Ramos (cell line): Measurements from ENCODE around the gene ETNK1.

Experiments used
- in situ Hi-C: fragments of 300-500 bp; cut with MboI; formaldehyde crosslinking; loops from one replicate; pipeline ENCODE4 v1.14.3; 2022; ENCODE audit warnings: low sequenced_read_pairs; ENCODE audit not compliant: unreplicated experiment

The ETNK1 gene

DNA sequence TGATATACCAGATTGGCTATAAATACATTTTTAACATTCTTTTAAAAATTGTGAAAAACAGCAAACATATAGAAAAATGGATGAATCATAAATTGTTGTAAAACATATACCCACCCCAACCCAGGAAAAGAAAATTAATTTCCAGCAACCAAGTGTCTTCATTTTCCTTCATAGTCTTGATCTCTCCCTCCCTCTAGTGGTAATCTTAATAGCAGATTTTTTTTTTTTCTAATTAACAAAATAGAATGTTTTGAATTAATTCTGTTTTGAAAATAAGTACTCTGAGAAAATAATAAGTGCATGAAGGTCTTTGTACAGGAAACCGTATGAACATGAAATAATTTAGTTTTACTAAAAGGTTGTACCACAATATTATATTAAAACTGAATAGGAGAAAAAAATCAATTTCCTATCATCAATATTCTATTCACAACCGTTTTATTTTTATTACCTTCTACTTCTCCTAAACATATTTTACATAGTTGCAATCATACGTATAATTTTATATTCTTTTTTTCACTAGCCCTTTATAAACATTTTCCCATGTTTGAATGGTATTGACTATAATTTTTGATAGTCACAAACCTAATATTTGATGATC lies 7.0 kb downstream of the ETNK1 start:
- in situ Hi-C loops = no loop called here

- in situ Hi-C loops = no loop called here
These were observed 9.9 kb downstream of the ETNK1 start for GRCh38 chr12:22634883-22635282.

DNA sequence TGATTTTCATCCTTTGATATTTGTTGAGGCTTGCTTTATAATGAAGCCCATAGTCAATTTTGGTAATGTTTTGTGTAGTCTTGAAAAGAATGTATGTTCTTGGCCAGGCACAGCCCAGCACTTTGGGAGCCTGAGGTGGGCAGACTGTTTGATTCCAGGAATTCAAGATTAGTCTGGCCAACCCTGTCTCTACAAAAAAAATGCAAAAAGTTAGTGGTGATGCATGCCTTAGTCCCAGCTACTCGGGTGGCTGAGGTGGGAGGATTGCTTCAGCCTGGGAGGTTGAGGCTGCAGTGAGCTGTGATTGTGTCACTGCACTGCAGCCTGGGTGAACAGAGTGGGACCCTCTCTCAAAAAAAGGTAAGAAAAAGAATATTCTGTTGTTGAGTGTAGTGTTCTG lies 10.8 kb downstream of the ETNK1 start:
- in situ Hi-C loops = no loop called here

GRCh38 chr12:22640851-22641250 lies 15.9 kb downstream of the ETNK1 start:
- in situ Hi-C loops = no loop called here

DNA sequence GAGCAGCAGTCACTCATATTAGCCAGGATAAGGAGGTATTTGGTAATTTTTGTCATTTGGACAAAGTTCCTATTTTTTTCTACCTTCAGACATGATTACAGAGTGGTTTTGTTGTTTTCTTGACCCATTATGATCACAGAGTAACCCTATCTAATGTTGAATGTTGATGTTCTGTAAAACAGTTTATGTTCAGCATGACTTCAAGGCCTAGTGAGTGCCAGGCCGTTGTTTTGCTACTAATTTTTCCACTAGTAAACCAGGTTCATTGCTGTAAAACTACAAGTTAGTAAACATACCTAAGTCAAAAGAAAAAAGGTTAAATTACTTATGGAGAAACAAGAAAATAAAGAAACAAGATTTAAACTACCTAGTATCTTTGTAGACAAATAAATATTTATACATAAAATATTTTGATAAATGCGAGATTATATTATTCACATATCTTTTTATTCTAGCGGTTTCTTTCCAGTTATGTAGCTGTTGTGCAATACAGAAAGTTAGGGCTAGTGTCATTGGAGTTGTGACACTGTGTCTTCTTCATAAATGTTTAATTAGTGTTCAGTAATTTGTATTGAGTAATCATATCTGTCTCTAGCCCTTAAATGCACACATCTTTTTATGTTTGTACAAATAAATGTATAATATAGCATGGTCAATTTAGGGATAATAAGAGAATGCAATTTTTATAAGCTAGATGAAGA lies 16.5 kb downstream of the ETNK1 start:
- in situ Hi-C loops = no loop called here

GRCh38 chr12:22648668-22649067 lies 23.7 kb downstream of the ETNK1 start:
- in situ Hi-C loops = no loop called here

DNA sequence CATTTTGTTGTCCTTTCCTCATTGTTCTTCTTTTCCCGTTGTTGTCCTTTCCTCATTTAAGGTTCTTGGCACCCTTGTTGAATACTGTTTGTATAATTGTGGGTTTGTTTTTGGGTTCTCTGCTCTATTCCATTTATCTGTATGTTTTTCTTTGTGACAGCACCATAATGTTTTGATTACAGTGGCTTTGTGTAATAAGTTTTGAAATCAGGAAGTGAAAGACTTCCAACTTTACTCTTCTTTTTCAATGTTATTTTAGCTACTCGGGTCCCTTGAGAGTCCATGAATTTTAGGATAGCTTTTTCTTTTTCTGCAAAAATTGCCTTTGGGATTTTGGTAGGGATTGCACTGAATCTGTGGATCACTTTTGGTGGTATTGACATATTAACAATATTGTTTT lies 28.1 kb downstream of the ETNK1 start:
- in situ Hi-C loops = no loop called here

GRCh38 chr12:22653791-22654190 lies 28.8 kb downstream of the ETNK1 start:
- in situ Hi-C loops = no loop called here

DNA sequence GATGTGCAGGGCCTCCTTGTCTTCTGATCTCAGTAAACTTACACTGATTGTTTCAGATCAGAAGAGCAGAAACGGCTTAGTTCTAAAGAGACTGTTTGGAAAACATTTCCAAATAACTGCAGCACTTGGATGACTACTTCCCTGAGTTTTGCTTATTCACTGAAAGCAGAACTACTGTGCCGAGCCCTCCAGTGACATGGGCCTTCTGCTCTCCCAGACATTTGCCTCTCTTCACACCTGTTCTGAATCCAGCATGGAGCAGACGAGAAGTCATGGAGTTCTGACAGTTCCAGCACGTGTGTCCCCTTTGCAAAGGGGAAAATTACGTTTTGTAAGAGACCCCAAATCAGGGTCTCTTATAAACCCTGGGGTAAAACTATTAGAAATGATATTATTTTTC lies 31.4 kb downstream of the ETNK1 start:
- in situ Hi-C loops = no loop called here

DNA sequence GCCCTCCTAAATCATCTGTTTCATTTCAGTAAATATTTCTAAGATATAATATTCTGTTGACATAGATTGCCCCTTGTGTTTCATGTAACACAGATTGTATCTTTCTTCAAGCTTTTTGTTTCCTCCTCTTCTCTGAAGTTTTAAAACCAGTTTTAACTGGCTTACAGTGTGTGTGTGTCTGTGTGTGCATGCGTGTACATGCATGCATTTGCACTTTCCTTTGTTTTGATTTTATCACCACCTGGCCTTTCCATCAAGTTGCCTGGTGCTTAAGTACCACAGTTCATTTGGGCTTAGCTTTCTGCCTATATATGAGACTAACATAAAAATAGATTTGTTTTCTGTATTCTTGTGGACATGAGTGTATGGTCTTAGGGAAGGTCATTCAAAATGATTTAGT lies 31.9 kb downstream of the ETNK1 start:
- in situ Hi-C loops = no loop called here

DNA sequence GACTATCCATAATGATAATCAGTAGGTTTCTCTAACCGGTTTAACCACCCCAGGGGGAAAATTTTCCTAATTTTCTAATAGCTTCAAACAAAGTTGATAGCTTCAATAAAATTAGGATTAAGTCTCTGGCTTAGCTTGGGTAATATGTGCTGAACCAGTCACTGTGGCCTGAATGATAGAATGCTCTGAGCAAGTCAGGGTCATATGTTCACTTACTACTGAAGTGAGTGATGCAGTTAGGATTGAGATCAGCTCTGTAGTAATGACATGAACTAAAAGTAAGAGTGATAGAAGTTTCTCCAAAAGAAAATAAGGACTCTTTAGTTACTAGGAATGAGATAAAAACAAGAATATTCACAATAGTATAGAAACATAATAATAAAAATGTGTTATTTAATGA lies 32.6 kb downstream of the ETNK1 start:
- in situ Hi-C loops = no loop called here

DNA sequence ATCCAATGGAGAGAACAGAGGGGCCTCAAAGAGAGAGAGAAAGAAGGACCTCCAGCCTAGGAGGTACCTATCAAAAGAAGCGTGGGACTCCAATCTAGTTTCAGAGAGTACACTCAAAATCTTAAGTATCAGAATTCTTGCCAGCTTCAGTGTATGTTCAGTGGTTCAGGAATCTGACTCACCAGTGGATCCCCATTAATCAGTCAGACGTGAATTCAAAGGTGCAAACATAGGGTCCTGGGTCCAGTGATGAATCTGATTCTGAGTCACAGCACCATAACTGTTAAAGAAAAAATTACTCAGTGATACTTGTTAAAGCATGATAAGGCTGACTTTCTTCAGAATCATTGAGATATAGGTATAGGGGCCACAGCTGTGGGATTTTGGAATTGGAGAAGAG lies 33.2 kb downstream of the ETNK1 start:
- in situ Hi-C loops = no loop called here

- in situ Hi-C loops = no loop called here
These were observed 37.4 kb downstream of the ETNK1 start for GRCh38 chr12:22662356-22662755.

DNA sequence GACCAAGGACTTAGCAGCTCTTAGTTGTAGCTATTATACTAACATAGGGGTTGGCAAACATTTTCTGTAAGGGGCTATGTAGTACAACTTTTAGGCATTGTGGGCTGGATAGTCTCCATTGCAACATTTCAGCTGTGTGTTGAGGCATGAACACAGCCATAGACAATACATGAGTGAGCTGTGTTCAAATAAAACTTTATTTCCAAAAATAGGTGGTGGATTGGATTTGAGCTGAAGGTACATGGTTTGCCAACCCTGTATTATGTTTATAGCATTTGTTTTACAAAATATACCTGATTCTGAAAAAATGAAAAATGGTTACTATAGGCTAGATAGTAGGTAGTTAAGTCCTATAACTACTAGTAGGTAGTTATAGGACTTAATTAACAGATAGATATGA lies 40.5 kb downstream of the ETNK1 start:
- in situ Hi-C loops = no loop called here

DNA sequence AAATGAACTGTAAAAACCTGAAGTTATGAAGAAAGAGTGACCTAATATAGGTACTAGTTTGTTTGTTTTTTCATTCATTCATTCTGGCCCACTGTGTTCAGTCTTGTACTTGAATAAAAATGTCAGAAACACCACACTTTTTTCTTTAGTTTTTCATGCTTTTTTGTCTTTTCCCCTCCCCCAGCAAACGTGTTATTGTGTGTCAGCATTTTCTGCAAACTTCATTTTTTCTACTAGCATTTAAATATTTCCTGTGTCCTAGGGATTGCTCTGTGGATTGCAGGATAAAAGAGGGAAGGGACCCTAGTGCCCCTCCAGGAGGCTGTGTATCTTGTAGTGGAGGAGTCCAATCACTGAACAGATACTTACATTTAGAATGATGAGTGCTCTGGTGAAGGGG lies 42.2 kb downstream of the ETNK1 start:
- in situ Hi-C loops = no loop called here

GRCh38 chr12:22668441-22668840 lies 43.5 kb downstream of the ETNK1 start:
- in situ Hi-C loops = no loop called here

DNA sequence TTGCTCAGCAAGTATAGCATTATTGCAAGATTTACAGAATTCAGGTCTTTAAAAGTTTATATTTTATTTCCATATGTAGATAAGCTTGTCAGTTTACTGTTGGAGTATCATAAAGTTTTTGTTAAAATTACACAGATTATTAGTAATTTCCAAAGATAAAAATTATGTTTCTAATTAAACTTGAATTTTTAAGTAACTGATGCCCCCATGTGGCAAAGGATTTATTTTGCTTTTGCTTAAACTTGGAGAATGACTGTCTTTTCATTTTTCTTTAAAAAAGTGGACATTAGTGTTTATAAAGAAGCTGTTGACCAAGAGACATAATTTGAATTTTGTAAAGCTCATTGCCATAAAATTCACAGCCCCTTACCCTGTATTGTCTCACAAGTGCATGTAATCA lies 45.8 kb downstream of the ETNK1 start:
- in situ Hi-C loops = no loop called here

DNA sequence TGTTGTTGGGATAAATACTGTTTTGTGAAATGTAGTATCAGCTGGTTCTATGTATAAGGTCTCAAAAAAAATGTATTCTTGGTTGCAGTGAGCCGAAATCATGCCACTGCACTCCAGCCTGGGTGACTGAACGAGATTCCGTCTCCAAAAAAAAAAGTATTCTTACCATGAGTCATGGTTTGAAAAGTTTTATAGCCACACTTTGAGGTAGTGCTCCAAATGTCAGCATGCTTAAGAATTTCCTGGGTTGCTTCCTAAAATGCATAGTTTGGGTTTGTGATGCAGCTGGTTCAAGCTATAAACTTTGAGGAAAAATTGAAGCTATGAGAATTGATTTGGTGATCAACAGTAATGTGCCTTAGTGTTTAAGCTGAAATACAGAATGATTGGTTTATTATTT lies 48.0 kb downstream of the ETNK1 start:
- in situ Hi-C loops = no loop called here

- in situ Hi-C loops = no loop called here
These were observed 53.0 kb downstream of the ETNK1 start for GRCh38 chr12:22677781-22678574.

- in situ Hi-C loops = no loop called here
These were observed 57.7 kb downstream of the ETNK1 start for GRCh38 chr12:22682663-22683062.

DNA sequence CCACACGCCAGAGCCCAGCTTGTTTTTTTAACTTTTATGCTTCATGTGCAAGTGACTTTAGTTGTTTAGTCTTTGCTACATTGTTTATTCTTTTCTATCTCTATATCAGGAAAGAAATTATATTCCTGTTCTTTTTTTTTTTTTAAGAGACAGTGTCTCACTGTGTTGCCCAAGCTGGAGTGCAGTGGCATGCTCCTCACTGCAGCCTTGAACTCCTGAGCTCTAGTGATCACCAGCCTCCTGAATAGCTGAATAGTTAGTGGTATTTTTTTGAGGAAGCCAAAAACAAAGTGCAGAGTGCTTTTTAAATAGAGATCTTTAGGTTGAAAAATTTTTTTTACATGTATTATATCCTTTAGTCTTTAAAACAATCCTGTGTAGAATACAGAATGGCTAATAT lies 58.2 kb downstream of the ETNK1 start:
- in situ Hi-C loops = no loop called here
